Measurements from ENCODE around the gene HYOU1.
"Not testable (repeated sequence)": the region's sequence is repeated elsewhere in the genome, so short reads cannot be mapped to it uniquely, and the experiment has no call there.

The HYOU1 gene

DNA sequence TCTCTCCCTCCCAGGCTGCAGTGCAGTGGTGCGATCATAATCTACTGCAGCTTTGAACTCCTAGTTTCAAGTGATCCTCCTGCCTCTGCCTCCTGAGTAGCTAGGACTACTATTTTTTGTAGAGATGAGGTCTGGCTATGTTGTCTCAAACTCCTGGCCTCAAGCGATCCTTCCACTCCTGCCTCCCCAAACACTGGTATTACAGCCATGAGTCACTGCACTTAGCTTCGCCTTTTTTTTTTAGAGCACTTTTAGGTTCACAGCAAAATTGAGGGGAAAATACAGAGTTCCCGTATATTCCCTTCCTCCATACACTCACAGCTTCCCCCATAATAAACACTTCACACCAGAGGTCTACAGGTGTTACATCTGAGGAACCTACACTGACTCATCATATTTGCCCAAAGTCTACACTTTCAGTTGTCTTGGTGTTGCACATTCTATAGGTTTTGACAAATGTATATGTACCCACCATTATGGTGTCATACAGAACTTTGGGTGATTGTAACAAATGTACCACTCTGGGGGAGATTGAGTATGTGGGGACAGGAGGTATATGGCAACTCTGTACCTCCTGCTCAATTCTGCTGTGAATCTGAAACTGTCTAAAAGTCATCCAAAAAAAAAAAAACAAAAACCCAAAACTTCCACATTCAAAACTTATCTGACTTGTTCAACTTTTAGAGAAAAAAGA is 15.0 kb downstream of the HYOU1 start:
- no peak for DNase-seq (ENCODE audit: low spot score)

DNA sequence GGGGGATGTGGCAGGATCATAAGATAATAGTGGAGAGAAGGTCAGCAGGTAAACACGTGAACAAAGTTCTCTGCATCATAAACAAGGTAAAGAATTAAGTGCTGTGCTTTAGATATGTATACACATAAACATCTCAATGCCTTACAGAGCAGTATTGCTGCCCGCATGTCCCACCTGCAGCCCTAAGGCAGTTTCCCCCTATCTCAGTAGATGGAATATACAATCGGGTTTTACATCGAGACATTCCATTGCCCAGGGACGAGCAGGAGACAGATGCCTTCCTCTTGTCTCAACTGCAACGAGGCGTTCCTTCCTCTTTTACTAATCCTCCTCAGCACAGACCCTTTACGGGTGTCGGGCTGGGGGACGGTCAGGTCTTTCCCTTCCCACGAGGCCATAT is 17.5 kb downstream of the HYOU1 start:
- DNase-seq (ENCODE audit: low spot score), result not testable (repeated sequence)

DNA sequence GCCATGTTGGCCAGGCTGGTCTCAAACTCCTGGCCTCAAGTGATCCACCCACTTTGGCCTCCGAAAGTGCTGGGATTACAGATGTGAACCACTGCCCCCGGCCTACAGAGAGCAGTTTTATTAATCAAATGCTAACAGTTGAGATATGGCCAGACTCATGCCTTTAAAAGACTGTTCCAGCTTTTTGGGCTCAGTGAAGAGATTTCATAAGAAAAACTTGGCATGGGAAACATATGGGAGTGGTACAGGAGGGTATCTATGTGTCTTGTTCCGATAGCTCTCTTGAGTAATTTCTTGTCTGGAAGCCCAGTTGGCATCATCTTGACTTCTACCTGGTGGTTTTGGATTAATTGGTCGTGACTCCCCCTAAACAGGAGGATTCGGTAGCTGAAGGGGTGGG is 18.1 kb downstream of the HYOU1 start:
- DNase-seq (ENCODE audit: low spot score), result no peak

DNA sequence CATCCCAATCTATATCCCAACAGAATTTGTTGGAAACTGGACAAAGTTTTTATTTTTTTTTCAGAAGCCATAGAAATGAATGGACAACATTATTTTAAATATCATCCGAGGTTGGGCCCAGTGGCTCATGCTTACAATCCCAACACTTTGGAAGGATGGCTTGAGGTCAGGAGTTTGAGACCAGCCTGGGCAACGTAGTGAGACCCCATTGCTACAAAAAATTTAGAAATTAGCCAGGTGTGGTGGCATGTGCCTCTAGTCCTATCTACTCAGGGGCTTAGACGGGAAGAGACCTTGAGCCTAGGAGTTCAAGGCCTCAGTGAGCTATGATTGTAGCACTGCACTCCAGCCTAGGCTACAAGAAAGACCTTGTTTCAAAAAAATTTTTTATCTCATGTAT is 22.2 kb downstream of the HYOU1 start:
- DNase-seq (ENCODE audit: low spot score), result no peak

DNA sequence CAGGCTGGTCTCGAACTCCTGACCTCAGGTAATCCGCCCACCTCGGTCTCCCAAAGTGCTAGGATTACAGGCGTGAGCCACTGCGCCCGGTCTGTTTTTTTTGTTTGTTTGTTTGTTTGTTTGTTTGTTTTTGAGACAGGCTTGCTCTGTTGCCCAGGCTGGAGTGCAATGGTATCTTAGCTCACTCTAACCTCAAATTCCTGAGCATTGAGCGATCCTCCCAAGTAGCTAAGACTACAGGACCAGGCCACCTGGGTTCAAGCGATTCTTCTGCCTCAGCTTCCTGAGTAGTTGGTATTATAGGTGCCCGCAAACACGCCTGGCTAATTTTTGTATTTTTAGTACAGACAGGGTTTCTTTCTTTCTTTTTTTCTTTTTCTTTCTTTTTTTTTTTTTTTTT is 23.6 kb downstream of the HYOU1 start:
- not testable (repeated sequence) for DNase-seq (ENCODE audit: low spot score)

DNA sequence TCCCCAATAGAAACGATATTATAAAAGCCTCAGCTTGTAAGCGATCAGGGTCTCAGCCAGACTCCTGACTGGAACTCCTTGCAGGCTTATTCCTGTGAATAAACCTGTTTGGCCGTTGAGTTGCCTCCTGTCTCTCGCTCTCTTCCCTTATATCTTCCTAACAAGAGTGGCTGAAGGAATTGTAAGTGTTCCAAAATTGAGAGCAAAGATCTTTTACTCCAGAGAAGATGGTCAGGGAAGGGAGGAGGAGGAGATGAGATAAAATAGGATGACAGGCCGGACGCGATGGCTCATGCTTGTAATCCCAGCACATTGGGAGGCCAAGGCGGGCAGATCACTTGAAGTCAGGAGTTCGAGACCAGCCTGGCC is 25.1 kb downstream of the HYOU1 start:
- no peak for DNase-seq (ENCODE audit: low spot score)

DNA sequence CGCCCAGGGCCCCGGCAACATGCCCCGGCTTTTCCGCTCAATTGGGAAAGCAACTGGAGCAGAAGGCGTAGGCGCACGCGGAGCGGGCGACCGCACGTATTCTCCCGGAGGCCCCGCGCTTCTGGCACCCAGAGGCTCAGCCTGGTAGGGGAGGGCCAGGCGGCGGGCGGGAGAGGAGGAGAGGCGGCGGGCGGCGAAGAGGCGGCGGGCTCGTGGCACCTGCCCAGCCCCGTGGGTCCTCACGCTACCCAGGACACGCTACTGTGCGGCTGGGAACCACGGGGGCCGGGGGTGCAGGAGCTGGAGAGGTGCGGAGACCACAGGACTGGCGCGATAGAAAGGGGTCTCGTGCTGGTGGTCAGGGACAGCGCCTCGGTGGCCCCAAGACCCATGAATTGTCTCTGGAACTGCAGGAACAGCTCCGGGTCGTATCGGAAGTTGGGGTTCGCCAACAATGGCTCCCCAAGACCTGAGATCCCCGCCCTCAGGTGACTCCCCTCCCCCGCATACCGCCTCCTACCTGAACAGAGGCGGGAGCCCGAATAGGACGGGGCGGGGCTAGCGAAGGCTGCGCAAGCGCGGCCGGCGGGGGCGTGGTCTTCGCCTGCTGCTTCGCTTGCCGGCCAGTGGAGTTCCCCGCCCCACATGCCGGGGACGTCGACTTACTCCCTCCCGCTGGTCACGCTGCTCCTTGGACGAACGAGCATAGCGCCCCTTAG is 26.5 kb downstream of the HYOU1 start, which contains the start of gene SLC37A4:
Gene SLC37A4 (minus strand): TSS at position 549 of the 719 bp plus-strand sequence.
- peak; percentile 99 for DNase-seq (ENCODE audit: low spot score)

DNA sequence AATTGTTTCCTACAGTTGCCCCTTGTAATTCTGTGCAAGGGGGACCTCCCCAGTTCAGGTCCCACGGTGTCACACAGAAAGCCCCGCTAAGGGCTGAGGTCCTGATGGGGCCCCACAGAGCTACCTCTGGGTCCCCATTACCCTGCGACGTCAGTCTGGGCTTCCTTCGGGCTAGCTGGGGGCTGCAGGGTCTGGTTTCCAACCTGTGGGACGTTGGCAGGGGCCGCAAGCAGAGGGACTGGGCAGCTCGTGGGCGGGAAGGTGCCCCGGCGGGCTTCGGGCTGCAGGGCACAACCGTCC is 27.0 kb downstream of the HYOU1 start:
- no peak for DNase-seq (ENCODE audit: low spot score)

DNA sequence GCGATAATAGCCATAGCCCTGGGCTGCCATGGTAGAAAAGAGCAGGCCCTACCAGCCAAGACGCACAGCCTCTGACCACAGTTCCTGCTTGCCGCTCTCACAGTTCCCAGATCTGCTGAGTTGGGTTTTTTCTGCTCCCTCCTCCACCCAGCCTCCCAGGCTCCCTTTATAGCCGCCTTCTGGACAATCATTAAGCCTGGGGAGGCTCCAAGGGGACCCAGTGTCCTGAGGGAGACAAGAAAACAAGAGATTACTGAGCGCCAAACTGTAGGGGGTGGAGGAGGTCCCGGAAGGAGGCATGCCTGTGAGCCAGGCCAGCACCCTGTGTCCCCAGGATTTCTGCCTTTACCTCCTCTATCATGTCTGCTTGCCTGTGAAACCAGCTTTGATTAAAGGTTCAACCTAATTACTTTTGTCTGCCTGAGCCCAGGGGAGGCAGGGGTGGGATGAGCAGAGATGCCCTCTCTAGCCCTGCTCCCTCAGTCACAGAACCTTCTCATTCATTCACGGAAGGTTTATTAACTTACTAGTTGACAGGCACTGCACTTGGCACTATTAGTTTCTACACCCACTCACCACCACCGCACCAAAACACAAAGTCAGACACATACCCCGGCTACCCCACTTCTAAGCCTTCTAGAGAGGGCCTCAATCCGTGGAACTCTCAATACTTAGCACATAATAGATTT is 27.5 kb downstream of the HYOU1 start:
- DNase-seq (ENCODE audit: low spot score), result no peak

DNA sequence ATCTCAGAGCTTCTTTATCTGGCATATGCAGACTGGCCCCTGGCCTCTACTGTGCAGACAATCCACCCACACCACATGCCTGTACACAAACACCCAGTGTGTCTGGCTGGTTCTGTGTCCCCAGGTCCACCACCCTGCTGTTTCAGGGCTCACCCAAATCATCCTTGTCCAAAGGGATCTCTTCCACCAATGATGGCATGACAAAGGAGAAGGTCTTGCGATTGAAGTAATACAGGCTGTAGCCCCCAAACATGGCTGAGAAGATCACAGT is 28.0 kb downstream of the HYOU1 start:
- DNase-seq (ENCODE audit: low spot score), result peak; percentile 56

DNA sequence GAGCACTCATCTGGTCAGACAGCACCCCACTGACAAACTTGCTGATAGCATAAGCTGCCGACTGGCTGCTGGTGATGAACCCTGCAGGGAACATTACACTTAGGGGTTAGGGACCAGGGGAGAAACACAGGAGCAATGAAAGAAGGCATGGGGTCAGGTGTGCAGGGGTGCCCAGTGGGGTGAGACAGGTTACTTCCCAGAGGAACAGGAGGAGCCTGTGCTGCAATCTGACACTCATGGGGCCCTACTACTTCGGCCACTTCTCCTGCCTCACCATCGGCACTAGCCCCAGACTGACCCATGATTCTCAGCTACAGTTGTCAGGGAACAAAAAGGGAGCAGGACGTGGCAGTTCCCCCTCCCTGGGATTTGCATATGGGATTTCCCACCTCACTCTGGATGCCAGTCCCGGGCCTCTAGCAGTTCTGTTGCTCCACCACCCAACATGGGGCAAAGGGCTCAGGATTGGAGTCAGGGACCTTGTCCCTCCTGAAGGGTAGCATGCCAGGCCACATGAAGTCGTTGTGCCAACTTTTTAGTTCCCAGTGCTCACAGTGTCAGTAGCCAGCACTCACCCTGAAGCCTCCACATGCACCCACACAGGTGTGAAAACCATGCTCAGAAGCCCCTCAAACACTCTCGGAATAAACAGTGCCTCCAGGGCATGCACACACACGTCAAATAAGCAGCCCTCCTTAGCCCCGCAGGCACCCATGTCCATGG is 28.5 kb downstream of the HYOU1 start:
- no peak for DNase-seq (ENCODE audit: low spot score)

DNA sequence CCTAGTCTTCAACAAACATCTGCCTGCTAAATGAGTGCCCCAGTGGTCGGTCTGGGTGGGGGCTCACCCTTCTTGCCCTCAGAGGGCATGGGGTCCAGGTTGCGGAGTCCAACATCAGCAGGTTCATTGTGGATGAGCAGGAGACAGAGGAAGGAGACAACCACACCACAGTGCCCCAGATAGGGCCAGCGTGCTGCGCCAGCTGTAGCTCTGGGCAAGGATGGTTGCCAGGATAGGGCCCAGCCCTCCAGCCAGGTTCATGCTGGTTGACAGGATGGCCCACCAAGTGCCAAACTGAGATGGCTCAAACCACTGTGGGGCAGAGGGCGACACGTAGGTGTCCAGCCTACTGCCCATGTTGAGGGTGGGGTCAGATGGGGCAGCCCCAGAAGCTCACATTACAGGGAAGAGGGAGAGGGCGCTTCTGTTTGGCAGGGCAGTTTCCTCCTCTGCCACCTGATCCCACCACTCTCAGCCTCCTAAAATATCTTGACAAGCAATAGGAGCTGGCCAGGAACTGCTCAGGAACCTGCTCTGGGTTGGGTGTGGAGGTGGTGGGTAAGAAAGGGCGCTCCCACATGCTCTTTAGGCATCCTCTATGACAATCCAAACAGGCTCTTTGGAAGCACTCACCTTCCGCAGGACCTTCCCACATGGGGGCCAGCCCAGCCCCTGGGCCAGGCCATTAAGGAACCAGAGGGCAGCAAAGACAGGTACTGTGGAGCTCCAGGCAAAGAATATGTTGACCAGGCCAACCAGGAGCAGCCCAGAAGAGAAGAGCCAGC is 29.3 kb downstream of the HYOU1 start:
- no peak for DNase-seq (ENCODE audit: low spot score)

DNA sequence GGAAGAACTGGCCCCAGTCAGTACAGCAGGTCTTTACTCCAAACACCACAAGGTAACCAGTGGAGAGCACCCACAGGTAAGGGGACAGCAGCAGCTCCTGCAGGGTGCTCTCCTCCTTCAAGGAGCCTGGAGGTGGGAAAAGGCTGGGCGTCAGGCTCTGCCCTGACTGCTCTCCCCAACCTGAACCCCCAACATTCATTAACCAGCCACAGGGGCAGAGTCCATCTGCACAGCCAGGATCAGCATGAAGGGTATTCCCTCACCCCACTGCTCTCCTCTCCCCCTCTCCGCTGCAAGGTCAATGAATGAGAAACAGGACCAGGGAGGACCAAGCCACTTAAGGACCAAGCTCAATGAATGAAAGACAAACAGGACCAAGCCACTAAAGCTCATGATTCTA is 30.0 kb downstream of the HYOU1 start:
- no peak for DNase-seq (ENCODE audit: low spot score)

DNA sequence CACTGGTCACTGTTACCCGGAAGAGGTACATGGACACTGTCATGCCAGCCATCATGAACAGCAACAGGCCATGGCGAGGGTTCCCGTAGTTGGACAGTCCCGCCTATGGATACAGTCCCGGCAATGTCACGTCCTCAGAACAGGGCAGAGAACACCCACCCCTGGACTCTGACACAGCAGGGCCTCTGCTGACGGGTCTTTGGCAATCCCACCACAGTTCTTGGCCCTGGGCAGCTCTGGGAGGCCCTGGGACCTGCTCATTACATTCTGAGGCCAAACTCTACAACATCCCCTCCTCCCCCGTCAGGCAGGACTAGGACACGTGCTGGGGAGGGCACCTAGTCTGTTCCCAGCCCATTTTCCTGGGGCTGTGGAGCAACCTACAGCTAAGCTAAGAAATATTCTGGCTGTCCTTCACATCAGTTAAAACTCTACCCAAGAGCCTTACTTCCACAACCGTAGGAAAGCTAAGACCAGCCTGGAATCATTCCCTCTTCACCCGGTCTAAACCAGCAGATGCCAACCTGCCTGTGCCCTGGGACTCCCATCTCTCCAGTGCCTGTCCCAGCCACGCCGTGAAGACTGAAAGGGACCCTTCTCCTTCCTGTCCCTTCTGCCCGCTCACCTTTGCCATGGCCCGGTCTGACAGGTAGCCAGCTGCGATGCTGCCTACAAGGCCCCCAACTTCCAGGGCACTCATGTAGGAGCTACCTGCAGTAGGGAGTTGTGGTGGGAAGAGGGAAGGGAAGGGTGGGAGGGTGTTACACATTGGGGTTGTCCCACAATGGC is 30.8 kb downstream of the HYOU1 start:
- no peak for DNase-seq (ENCODE audit: low spot score)

DNA sequence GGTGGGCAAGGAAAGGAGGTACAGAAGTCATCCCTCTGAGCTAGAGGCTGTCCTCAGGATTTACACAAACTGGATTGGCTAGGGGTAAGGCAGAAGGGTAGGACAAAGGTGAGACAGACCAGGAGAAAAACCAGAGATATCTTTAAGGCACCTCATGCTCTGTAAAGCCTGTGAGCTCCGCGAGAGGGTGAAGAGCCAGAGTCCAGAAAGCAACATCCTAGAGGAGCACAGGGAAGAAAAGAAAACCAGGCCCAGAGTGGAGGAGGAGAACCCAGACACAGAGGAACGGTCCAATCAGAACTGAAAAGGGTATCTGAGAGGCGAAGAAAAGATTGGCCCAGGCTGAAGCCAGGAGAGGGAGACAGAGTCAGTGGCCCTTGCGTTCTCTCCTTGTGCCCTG is 31.5 kb downstream of the HYOU1 start:
- DNase-seq (ENCODE audit: low spot score), result no peak

DNA sequence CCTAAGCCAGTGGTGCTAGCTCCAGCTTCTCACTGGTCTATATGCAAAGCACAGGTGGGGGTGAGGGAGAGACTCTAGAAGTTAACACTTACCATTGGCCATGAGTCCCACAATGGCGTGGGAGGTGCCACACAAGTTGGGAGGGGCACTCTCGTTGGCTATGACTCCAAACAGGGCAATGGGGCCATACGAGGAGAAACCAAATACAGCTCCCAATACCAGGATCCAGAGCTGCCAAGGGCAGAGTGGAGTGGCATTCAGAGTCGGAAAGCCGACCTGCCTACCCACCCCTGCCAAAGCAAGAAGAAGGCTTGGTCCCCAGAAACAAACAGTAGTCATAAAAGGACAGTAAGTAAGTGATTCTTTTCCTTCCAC is 31.9 kb downstream of the HYOU1 start:
- DNase-seq (ENCODE audit: low spot score), result no peak

DNA sequence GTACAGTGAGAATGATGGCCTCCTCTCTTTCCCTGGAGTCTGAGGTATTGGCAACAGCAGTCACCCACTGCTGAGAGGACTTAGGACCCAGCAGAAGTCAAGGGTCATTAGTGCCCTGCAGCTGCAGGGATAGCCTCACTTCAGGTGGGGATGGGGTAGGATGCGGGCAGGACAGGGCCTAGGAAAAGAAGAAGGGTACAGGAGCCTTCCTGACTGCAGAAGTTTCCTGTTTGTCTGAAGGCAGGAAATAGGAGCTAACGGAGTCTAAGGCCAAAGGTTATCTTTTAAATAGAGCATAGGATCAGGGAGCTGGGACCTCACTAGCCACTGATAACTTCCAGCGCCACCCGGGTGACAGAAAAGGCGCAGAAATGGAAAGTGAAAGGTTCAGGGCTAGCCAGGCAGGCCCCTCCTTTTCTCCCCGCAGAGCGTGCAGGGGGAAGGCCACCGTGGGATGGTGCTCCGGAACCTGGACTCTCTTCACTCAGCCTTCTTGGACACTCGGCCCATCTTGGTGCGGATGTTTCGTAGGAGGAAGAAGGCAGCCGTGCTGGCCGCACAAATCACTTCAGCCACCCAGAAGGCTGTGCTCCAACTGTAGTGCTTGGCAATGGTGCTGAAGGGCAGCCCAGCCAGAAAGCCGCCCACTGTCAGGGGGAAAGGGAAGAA is 32.4 kb downstream of the HYOU1 start:
- DNase-seq (ENCODE audit: low spot score), result no peak

DNA sequence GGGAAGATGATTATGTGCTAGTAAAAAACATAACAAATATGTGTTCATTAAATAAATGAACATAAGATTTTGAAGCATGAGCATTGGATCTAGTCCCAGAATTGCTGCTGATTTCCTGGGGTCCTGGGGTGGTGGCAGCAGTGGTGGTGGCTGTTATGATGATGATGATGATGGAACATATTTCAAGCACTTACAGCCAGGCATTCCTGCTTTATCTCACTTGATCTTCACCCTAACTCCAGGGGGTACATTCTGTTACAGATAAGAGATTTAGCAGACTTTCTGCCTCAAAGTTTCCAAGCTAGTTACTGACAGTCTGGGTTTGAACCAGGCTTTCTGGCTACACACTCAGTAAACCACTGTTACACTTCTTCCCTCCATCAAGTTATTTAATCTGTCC is 33.3 kb downstream of the HYOU1 start:
- DNase-seq (ENCODE audit: low spot score), result no peak

DNA sequence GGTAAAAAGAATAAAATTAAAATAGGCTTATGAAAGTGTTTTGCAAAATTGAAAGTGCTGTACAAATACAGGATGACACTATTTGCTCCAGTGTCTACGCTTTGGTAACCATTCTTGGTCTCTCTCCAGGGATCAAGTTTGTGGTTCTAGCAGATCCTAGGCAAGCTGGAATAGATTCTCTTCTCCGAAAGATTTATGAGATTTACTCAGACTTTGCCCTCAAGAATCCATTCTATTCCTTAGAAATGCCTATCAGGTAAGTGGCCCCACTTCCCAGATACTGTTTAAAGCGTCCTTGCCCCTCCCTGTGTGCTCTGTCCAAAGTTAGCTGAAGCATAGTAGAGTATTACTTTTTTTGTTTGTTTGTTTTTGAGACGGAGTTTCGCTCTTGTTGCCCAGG is 35.4 kb downstream of the HYOU1 start:
- DNase-seq (ENCODE audit: low spot score), result no peak

DNA sequence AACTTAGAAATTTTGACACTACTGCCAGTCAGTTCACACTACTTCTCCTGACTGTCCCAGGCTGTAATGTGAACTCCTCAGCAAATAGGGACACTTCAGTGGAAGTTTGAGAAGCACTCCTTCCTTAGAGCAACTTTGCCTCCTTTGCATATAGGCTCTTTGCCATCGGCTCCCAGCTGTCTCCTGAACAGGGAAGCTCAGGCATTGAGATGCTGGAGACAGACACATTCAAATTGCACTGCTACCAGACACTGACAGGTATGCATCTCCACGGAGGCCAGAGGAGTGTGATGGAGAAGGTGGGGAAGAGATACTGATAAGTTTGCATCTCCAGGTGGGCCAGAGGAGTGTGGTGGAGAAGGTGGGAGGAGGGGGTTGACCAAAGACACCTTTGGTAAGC is 37.0 kb downstream of the HYOU1 start:
- DNase-seq (ENCODE audit: low spot score), result no peak

Data from hematopoietic multipotent progenitor cell treated with erythropoietin and hydrocortisone succinate and interleukin-3 and kit ligand, for 17 days (in vitro differentiated cells).